ENCODE results near the gene KNDC1.

The KNDC1 gene

DNA sequence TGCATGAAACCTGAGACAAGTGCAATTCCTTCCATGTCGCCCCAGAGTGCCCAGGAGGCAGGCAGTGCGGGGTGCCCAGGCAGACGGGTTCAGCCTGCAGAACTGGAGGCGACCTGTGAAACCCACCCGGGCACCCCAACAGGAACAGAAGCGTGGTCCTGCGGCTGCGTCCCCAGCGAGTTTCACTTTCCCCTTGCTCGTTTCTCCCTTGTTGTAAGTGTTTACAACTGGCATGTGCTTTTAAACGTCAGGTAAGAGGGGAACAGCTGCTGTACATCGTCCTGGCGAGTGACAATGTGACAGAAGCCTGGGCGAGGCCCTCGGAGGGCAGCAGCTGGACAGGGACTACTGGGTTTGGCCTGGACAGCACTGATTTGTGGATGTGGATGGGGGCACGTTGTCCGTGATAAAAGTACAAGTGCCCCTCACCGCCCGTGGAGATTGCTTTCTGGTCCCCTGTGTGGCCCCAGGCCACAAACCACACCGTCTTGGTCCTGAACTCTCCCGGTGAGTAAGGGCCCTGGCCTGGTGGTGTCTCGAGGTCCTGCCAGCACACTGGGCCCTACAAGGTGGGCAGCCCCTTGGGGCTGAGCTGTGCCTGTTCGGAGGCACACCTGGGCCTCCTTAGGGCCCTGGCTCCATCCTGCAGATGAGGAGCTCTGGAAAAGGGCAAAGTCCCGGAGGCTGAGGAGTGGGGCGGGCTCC, 81.6 kb downstream of the KNDC1 start:
- no peak for DNase-seq (ENCODE audit: low read depth)

DNA sequence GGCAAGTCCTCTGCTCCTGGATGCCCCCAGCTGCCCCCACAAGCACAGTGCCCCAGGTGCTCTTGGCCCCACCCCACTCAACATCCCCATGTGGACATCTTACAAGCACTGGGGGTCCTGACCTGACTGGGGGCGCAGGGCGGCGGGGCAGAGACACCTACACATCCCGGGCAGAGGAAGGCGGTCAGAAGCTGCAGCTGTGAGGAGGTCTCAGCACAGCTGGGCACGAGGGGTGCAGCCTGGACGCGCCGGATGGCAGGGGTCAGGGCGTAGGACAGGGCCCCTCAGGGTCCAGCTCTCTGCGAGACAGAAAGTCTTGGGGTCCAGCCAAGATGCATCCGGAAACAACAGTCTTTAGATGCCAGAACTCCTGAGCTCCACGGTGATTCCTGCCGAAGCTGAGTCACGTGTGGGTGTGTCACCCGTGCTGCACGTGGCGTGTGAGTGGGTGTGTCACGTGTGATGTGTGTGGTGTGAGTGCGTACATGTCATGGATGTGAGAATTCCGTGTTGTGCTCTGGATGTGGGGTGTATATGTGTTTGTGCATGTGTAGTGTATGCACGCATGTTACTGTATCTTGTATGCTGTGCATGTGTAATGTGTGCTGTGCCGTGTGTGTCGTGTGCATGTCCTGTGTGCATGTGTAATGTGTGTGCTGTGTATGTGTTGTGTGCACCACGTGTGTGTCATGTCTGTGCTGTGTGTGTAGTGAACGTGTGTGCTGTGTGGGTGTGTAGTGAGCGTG, 82.8 kb downstream of the KNDC1 start:
- DNase-seq (ENCODE audit: low read depth) = no peak

DNA sequence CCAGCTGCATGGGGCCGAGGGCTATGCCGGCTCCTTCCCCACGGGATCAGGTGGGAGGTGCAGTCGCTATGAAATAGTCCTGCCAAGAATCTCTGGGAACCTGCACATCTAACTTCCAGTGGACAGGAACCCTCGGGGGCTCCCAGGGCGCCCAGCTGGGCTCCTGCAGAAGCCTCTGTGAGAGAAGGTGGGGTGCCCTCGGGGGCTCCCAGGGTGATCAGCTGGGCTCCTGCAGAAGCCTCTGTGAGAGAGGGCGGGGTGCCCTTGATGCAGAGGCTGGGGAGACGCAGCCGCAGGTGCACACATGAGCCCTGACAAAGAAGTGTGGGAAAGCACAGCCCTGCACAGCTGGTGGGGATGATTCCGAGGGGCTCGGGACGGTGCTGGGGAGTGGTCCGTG, 83.6 kb downstream of the KNDC1 start:
- DNase-seq (ENCODE audit: low read depth) = no peak

DNA sequence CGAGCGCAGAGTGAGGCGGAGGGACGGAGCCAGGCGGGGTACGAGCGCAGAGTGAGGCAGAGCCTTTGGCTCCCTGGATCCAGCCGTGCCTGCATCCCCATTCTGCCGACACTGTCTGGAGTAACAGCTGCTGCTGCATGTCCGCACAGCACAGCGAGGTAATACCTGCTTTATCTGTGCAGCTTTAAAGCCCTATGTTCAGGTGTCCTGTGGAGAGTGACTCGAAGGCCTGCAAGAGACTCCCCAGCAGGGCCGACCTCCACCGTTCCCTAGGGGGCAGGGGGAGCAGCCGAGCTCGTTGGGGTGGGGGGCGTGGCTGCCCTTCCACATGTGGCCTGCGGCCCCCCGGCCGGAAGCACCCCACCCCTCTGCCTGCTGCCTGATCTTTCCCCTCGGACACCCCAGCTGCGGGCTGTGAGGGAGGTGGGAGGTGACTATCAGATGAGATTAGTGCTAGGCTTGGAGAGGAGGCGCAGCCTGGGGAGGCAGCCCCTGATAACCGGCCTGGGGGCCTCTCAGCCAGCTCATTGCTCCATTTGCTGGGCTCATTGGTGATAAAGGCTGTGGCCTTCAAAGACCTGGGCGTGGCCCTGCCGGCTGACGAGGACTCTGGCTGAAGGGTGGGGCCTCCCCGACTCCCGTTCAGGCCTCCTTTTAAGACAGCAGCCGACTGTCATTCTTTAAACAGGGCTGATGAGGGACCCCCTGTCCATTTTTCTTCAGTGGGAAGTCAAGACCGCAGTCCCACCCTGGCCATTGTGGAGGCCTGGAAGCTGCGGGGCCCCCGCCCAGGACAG, 85.6 kb downstream of the KNDC1 start:
- no peak for DNase-seq (ENCODE audit: low read depth)

DNA sequence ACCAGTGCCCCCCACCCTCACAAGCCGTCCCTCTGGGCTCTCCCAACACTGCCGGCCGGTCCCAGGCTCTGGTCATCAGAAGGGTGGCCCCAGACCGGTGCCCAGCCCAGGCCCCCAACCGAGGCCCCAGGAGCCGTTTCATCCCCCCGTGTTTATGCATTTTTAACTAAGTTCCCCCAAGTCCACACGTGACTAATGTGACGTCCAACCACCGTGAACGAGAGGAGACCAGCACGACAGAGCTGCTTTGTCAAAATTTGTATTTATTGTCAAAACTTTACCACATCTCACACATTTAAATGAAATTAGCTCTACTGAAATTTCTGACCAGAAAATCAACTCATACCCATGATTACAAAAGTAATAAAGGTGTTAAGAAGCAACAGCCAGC, 86.2 kb downstream of the KNDC1 start:
- DNase-seq (ENCODE audit: low read depth) = no peak

DNA sequence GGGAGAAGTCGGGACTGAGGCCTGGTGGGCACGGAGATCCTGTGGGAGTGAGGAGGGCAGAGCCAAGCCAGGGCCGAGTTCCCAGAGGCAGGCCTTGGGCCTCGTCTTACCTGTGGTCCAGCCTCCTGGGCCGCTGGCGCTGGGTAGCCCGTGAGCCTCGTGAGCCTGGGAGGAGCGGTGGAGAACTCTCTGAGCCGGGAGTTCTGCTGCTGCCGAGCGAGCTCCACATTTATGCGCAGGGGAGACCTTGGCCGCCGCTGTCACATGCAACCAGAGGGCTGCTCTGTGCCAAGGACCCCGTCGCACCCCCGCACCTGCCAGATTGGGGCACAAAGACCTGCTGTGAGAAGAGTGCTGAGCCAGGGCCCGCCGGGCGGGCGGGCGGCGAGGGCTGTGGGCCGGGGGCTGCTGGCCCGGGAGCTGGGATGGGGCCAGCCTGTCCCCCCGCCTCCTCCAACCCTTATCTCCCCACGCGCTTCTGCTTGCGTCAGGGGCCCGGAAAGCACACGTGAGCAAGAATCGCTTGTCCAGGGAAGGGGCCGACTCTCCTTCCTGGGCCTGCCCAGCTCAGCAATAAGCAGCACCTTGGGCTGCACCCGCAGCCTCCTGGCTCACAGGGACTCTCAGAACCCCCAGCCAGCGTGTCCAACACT, 87.8 kb downstream of the KNDC1 start:
- DNase-seq (ENCODE audit: low read depth) = no peak

DNA sequence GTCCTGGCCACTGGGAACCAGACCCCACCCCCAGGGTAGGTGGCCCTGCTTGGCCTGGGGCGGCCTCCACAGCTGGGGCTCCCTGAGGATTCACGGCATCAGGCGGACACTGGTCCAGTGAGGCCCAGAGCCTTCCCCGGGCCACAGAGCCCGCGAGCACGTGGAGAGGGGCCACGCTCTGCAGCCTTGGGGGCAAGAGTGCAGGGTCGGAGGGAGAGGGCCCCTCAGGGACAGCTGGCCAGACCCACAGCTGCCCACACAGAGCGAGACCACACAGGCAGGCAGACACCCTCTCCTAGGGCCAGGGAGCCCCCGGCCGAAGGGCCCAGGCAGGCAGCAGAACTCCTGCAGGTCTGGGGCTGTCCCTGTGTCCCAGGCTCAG, 88.3 kb downstream of the KNDC1 start:
- no peak for DNase-seq (ENCODE audit: low read depth)

DNA sequence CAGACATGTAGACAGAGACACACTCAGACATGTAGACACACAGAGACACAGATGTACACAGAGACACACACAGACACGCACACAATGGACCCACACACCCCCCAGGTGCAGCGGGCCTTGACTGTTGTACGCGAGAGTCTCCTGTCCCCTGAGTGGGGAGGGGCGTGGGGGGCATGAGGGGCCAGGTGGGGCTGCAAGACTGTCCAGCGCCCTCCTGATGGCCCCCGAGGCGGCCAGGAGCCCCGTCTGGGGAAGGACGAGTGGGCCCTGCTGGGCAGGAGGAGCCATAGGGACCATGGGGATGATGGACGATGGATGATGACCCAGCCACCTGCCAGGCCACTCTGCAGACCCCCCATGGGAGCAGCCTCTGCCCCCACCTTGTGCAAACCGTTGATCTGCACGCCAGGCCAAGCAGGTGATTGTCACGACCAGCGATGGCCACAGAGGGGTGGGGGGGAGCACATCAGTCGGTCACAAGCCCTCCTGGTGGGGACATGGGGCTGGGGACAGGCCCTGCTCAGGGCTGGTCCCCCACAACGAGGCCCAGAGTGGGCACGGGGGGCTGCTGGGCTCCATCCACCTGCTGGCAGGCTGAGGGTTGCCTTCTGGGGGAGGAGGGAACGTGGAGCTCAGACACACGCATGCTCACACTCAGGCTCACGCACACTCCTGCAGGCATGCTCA, 89.2 kb downstream of the KNDC1 start:
- no peak for DNase-seq (ENCODE audit: low read depth)

DNA sequence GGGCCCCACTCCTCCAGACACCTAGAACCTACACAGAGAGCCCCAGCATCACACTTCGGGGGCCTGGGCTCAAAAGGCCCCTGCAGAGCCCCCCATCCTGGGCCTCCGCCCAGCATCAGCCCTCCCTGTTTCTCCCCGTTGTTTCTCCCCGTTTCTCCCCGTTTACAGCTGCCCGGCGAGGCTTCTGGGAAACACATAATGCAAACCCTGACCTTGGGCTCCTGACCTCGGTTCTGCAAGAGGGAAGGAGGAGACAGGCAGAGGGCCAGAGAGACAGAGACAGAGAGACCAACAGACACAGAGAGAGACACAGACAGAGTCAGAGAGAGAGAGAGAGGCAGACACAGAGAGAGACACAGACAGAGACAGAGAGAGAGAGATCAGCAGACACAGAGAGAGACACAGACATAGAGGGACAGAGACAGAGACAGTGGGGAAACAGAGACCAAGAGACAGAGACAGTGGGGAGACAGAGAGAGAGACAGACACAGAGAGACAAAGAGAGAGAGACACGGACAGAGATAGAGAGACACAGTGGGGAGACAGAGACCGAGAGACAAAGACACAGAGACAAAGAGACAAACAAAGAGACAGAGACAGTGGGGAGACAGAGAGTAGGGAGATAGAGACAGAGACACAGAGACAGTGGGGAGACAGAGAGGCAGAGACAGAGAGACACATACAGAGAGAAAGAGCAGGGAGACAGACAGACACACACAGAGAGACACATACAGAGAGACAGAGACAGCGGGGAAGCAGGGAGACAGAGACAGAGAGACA, 90.1 kb downstream of the KNDC1 start:
- DNase-seq (ENCODE audit: low read depth) = no peak

DNA sequence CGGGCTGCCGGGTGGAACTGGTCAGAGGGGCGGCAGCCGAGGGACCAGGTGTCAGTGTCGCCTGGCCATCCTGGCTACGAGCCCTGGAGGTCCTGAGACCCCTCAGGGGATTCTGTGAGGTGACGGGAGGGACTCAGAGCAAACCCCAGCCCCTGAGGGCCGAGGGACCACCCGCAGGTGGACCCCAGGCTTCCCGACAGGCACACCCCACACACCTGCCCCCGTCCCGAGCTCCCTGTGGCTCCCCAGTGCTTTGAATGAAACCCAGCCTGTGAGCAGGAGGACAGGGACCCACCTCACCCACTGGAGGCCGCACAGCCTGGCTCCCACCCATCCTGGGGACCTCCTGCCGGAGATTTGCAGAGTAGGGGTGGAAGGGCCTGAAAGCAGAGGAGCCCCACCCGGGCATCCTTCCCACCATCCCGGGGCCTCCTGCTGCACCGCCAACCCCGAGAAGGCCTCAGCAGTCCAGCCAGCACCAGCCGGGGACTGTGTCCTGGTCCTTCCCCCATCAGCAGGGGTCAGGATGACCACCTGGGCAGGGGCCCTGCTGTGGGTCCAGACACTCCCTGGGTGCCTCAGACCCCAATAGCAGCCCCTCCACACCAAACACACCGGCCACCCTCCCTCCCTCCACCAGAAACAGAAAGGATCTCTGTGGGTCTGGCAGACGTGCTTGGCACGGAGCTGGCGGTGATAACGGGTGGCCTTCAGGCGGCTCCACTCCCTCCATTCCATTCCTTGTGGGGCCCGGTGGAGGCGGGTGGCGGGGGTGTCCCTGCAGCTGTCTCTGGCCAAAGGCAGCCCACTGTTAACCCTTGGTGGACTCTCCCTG, 91.6 kb downstream of the KNDC1 start:
- no peak for DNase-seq (ENCODE audit: low read depth)

DNA sequence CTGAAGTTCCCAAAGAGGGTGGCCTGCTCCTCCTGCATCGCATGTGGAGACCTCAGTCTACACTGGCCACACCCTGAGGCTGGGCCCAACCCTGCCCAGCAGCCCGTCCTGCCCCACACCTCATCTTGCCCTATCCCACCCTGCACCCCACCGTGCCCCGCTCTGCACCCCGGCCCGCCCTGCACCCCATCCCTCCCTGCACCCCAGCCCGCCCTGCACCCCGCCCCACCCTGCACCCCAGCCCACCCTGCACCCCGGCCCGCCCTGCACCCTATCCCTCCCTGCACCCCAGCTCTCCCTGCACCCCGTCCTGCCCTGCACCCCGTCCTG, 92.2 kb downstream of the KNDC1 start:
- no peak for DNase-seq (ENCODE audit: low read depth)

DNA sequence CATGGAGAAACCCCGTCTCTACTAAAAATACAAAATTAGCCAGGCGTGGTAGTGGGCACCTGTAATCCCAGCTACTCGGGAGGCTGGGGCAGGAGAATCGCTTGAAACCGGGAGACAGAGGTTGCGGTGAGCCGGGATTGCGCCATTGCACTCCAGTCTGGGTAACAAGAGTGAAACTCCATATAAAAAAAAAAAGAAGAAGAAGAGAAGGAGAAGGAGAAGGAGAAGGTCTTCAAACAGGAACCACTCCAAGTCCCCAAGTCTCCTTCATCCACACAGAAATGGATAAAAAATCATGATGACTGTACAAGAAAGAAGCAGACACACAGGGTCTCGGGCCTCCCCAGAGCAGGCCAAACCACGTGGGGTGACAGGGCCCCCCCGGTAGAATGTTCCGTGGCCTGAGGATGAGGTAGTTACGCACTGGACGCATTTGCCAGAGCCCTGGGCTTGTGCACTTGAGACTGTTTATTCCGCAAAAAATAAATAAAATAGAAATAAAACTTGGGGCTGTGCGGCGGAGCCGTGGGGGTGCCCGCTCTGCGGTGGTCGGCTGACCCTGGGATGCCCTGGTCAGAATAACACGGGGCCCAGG, 93.4 kb downstream of the KNDC1 start:
- DNase-seq (ENCODE audit: low read depth) = no peak

DNA sequence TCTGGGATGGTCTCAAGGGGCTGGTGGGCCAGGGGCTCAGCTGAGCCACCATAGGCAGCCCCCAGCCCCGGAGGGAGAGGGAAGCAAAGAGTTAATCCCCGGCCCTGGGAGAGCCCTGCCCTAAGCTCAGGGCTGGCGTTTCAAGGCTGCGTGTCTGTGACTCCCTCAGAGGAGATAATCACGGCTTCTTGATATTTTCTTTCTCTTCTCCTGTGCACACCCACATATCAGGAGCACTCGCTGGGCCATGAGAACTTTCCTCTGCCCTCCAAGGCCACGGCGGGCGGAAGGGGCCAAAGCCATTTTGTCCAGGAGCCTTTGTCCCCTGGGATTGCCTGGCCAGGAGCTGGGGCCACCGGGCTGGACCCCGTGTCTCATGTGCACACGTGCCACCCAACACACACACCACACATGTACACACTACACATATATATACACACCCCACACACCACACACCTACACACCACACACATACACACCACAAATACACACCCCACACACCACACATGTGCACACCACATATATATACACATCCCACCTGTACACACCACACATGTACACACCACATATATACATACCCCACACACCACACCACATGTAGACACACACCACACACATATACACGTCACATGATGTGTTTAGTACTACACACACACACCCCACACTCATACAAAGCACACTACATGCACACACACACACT, 94.6 kb downstream of the KNDC1 start:
- no peak for DNase-seq (ENCODE audit: low read depth)

DNA sequence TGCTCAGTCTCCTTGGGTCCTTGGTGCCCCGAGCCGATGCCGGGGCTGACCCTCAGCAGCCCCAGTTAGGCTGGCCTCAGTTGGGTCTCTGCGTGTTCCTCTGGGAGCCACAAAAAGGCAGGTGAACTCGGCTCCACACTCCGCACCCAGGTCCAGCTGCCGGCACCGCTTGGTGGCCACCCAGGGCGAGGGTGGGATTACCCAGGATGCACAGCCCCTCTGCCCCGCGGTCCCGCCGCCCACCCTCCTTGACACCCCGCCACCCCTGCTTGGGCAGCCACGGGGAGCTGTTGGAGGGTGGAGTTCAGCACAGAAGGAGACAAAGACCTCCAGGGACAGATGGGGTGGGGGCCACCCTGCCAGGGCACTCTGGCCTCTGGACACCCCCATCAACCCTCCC, 95.3 kb downstream of the KNDC1 start:
- DNase-seq (ENCODE audit: low read depth) = no peak

DNA sequence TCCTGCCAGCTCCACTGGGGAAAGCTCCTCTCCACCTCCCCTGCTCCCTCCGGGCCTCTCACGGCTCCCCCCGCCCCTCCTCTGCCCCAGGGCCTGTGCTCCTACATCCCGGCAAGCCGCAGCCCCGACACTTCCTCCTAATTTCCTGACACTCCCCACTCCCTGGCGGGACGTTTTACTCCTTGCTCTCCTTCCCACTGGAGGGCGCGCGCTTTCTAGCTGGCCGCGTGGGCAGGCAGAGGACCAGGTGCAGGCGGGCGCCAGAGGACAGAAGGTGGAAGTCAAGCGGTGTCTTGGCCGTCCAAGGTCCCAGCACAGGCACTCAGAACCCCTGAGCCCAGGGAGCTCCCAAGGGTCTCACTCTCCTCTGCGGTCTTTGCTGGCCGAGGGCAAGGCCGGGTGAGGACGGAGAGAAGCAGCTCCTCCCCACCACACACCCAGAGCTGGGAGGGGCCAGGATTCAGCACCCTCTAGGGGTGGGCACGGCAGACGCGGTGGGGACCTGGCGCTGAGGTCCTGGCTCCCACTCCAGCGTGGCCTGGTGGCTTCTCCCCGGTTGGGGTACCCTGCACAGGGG, 97.6 kb downstream of the KNDC1 start:
- DNase-seq (ENCODE audit: low read depth) = no peak

DNA sequence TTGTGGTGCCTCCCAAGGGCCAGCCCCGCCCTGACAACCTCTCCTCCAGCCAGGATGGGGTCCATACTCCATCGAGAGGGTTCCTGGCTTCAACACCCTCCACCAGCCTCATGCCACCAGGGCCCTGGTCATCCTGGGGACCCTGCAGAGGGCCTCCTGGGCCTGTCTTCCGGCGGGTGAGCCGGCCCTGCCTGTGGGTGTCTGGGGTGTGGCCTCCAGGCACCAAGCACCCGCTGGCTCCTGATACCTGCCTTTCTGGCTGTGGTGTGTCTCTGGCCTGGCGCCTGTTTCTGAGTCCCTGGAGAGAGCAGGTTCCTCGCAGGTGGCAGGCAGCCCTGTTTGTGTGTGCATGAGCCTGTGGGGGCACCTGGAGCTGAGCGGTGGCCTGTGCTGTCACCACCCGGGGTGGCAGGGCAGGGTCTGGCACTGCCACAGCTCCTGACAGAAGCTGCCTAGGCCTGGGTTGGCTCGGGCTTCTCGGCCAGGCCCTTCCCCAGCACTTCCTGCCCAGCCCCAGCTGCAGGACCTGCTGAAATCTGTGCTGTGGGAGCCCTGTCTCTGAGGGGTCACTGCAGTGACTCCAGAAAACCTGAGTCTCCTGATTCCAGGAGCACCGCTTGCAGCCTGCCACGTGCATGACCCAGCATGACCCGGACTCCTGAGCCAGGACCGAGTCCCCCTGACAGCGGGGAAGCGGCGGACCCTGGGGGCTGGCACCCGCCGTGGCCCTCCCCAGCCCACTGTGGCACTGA, 98.2 kb downstream of the KNDC1 start:
- DNase-seq (ENCODE audit: low read depth) = no peak

DNA sequence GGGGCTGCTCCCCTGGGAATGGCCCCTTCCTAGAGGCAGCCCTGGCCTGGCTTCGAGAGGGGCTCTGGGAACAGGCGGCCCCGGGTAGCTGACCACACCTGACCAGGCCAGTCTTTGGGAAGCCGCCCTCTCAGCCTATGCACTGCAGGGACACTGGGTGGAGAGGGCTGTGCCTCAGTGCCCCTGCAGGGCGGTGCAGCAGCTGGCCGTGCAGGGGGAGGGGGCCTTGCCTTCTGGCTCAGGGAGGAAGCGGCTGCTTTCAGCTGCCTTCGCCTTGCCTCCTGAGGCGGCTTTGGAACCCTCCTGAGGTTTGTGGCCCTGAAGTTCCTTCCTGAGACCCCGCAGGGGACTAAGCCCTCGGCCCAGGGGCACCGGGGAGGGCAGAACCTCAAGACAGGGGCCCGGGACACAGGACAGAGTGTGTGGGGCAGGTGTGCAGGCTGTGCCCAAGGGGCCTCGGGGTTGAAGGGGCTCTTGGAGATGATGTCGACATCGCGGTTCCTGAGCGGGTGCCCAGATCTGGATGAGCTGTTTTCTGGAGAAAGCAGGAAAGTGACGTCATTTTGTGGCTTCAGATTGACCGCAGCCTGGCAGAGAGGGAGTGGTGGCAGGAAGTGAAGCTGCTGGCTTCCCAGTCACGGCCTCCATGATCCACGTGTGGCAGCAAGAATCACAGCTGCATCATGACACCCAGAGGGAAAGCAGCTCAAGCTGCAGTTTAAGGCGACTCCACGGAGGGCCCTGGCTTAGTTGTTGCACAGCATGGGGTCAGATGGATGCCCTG, 99.0 kb downstream of the KNDC1 start:
- peak; percentile 88 for DNase-seq (ENCODE audit: low read depth)
